Measurements from ENCODE around the gene SPRYD7.
"Not testable (repeated sequence)": the region's sequence is repeated elsewhere in the genome, so short reads cannot be mapped to it uniquely, and the experiment has no call there.

SPRYD7 gene, protein sequence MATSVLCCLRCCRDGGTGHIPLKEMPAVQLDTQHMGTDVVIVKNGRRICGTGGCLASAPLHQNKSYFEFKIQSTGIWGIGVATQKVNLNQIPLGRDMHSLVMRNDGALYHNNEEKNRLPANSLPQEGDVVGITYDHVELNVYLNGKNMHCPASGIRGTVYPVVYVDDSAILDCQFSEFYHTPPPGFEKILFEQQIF

GRCh38 chr13:49936075-49936967 lies at the start of gene SPRYD7:
SPRYD7 (minus strand) TSS chr13:49936340; CDS start chr13:49936235, 105 bp downstream.
- DNase-seq = peak; percentile 73

DNA sequence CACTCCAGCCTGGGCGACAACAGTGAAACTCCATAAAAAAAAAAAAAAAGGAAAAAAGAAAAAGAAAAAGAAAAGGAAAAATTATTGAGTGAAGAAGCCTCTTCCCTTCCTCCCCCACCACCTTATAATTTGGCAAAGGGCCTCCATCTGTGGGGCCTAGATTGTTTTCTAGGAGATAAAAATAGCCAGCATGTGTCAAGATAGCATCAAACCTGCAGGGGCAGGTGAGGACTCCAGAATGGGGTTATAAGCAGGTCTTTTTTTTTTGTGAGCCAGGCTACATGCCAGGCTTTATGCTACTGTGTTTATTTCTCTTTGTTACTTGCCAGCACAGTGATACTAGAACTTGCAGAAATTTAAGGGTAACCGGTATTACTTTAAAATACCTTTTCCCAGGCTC lies 49.0 kb upstream of the SPRYD7 start:
- no peak for DNase-seq

DNA sequence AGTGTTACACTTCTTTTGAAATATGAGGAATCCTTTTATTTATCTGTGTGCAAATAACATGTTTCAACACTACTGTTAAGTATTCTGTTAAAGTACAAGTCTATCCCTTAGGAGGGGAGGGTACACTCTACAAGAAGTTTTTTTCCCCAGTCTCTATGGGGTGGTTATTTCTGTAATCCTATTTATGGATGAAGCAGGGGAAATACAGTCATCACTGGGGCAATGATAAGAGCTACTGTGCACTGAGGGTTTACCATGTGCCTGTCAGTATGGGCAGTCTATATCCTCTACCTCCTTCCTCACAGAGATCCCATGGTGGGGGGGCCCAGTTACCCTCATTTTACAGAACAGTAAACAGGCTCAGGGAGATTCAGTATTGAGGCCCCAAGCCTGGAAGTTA lies 44.1 kb upstream of the SPRYD7 start:
- DNase-seq = no peak

DNA sequence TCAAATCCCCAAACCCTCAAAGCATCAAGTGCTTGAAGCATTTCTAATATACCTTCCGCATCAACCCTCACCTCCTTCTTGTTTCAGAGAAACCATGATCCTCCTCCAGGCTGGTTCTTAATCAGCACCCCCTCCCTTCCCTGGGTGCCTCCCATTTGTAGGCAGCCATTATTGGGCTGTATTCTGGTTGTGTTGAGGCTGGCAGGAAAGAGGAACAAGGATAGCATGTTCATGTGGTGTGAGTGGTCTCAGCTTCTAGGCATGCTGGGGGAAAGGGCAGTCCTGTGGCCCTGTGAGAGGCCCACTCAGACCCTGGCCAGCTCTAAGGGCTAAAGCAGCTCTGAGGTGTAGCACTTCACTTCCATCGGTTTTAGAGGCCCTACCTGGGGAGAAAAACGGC lies 41.9 kb upstream of the SPRYD7 start:
- DNase-seq = no peak

- DNase-seq = peak; percentile 34
Measured at GRCh38 chr13:49976314-49977258, 40.4 kb upstream of the SPRYD7 start.

DNA sequence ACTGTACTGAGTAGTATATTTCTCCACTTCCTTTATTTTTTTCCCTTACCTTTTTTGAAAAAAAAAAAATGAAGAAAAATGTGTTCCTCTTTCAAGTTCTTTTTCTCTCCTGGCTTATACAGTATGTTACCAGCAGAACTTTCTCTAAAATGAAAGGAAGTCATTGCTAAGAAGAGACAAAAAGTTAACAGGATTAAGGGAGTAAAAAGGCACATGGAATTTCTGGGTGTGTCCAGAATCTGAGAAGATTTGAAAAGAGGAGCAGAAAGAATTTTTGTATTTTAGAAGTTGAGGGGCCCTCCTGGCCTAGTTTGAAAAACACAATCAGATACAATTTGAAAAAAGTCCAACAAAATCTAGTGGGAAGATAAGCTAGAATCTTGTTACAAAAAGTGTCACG lies 39.7 kb upstream of the SPRYD7 start:
- no peak for DNase-seq

GRCh38 chr13:49972709-49973108 lies 36.6 kb upstream of the SPRYD7 start:
- no peak for DNase-seq

DNA sequence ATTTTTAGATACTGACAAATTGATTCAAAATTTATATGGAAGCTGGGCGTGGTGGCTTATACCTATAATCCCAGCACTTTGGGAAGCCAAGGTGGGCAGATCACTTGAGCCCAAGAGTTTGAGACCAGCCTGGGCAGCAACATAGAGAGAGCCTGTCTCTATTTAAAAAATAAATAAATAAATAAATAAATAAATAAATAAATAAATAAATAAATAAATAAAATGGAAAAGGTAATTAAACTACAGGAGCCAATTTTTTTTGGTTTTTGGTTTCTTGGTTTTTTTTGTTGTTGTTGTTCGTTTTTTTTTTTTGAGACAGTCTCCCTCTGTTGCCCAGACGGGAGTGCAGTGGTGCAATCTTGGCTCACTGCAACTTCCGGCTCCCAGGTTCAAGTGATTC lies 31.3 kb upstream of the SPRYD7 start:
- no peak for DNase-seq

- DNase-seq = no peak
Measured at GRCh38 chr13:49958321-49958720, 22.2 kb upstream of the SPRYD7 start.

DNA sequence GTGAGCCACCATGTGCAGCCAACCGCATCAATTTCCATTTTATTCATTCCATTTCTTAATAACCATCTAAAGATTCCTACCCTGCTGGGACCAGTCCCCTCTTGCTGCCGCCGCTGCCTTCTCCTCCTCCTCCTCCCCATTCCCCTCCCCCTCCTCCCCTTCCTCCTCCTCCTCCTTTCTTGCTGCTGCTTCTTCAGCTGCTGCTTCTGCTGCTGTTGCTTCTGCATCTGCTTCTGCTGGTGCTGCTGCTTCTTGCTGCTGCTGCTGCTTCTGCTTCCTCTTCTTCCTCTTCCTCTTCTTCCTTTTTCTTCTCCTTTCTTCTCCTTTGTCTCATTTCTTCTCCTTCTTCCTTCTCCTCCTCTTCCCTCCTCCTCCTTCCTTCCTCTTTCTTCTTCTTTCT lies 20.0 kb upstream of the SPRYD7 start:
- DNase-seq = no peak

DNA sequence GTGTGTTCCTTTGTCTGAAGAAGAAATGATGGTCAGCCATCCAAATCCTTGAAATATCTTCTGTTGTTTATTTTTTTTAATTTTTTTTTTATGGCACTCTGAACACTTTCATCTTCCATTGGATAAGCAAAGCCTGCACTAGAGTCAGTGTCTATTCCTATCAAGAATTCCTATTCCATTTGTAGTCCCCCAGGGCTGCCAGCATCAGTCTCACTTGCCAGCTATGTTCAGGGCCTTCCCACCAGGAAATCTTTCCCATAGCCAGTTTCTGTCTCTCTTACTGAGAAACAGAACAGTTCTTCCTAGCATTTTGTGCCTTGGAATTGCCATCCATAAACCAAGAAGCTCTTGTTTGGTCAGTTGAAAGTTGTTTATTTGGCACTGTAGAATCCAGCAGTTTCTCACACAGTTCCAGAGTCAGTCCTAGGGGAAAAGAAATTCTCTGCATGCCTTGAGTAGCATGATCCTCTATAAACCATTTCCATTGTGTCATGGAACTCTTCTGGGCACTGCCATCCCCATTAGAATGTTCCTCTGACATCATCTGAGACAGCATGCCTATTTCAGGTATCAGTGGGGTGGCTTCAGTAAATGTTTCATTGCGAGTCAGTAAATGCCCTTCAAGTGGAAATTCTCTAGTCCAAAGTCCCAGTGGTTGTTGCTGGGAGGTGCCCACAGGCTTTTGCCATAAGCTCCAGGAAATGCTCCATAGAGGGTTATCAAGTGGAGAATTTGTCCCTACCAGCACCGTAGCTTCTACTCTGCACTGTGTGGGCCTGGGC lies 18.7 kb upstream of the SPRYD7 start:
- DNase-seq = no peak

GRCh38 chr13:49953560-49953959 lies 17.4 kb upstream of the SPRYD7 start:
- DNase-seq = no peak

DNA sequence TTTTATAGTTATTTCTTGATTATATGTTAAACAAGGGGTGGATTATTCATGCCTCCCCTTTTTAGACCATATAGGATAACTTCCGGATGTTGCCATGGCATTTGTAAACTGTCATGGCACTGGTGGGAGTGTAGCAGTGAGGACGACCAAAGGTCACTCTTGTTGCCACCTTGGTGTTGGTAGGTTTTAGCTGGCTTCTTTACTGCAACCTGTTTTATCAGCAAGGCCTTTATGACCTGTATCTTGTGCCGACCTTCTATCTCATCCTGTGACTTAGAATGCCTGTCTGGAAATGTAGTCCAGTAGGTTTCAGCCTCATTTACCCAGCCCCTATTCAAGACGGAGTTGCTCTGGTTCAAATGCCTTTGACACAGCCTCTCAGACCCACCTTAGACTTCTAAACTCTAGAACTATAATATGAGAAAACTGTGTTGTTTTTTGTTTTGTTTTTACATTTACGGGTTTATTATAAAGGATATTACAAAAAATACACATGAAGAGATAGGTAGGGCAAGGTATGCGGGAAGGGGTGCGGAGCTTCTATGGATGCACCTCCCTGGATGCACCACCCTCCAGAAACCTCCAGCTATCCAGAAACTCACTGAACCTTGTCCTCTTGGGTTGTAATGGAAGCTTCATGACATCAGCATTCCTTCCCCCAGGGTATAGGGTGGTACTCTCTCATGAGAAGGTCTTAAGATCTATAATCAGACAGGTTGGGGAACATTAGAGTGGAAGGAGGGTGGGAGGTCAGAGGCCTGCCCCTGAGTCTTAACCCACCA lies 15.8 kb upstream of the SPRYD7 start:
- no peak for DNase-seq

- DNase-seq = not testable (repeated sequence)
Measured at GRCh38 chr13:49948777-49949270, 12.7 kb upstream of the SPRYD7 start.

DNA sequence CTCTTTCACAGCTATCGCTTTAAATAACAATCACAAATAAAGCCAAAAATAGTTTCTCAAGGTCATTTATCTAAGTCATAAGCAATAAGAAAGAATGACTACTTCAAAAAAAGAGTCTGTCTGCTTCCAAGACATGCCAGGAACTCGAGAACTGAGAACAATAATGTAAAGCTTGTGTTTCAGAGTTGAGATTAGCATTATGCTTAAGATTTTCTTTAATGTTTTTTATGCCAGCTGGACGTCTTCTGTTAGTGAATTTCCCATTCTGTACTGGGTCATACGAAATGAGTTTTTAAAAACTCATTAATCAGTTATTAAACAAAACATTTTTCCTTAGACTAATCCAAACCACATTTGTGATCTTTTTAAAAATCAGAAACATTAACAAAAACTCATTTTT lies 3.2 kb upstream of the SPRYD7 start:
- DNase-seq = no peak

GRCh38 chr13:49938921-49939320 lies 2.8 kb upstream of the SPRYD7 start:
- DNase-seq = no peak

- no peak for DNase-seq
Measured at GRCh38 chr13:49938314-49938713, 2.2 kb upstream of the SPRYD7 start.

- DNase-seq = no peak
Measured at GRCh38 chr13:49936968-49937273, 781 bp upstream of the SPRYD7 start.

- no peak for DNase-seq
Measured at GRCh38 chr13:49935171-49936074, 717 bp downstream of the SPRYD7 start.

GRCh38 chr13:49933511-49933910 lies 2.6 kb downstream of the SPRYD7 start:
- DNase-seq = no peak

GRCh38 chr13:49932868-49933267 lies 3.3 kb downstream of the SPRYD7 start:
- DNase-seq = no peak
